Lower leg skin (tissue), 4 donors: ENCODE results near the gene APBA3. TPM values are rescaled to one million over a fixed set of nuclear protein-coding genes. Genes with fewer than 3 reads are reported as not detected.

Source experiments
- DNase-seq, 2 donors: peaks; one replicate each; pipeline ENCODE4 v3.0.0-alpha.2; 2019; ENCODE audit warnings: low spot score in 2 of 2
- H3K4me3 ChIP-seq: fragments of 200-600 bp; sonication (generic); 2 replicates; pipeline ENCODE4 v1.5.1; 2017; ENCODE audit warnings: mild to moderate bottlenecking, low read depth; ENCODE audit not compliant: poor library complexity, severe bottlenecking
- POLR2A ChIP-seq, 2 donors: fragments of 450-650 bp; IDR thresholded peaks; one replicate each; pipeline ENCODE4 v1.6.1; 2016 to 2017; ENCODE audit warnings: antibody characterized with exemption in 2 of 2, mild to moderate bottlenecking in 1 of 2, moderate library complexity in 1 of 2
- WGBS, 2 donors: methylation state at CpG; one replicate each; pipeline ENCODE4 v1.1.5; 2018; 5-methylcytosine and 5-hydroxymethylcytosine counted together
- intact Hi-C: fragments of 100-400 bp; cut with DNase I; formaldehyde crosslinking; loops from one replicate; pipeline ENCODE4 v1.15.0; 2023; ENCODE audit warnings: low total_unique reads
- total RNA-seq, 4 donors: library from RNA; depleted of rRNA; stranded (reverse); fragments of >200 nt; gene quantifications; one replicate each; pipeline ENCODE4 v1.1.0, GENCODE V29; 2016
- TF ChIP-seq, protein P1 (sequence below), 3 donors: fragments of 450-650 bp; IDR thresholded peaks; one replicate each; pipeline ENCODE4 v1.5.1; 2016; ENCODE audit warnings: antibody characterized with exemption in 3 of 3, mild to moderate bottlenecking in 3 of 3, moderate library complexity in 2 of 3

APBA3 gene
- total RNA-seq, 4 donors from 2014 or later, result 21.8 to 34.6 (median 31.8) TPM

GRCh38 chr19:3775374-3775711, 13.9 kb upstream of the APBA3 start:
- 74 to 83% methylated on average over 2 of the region's 2 CpGs for WGBS, 2 donors
- intact Hi-C loops, result no loop called here
- H3K4me3 ChIP-seq, result no peak overlapping the region
- TF ChIP-seq, protein P1, sequence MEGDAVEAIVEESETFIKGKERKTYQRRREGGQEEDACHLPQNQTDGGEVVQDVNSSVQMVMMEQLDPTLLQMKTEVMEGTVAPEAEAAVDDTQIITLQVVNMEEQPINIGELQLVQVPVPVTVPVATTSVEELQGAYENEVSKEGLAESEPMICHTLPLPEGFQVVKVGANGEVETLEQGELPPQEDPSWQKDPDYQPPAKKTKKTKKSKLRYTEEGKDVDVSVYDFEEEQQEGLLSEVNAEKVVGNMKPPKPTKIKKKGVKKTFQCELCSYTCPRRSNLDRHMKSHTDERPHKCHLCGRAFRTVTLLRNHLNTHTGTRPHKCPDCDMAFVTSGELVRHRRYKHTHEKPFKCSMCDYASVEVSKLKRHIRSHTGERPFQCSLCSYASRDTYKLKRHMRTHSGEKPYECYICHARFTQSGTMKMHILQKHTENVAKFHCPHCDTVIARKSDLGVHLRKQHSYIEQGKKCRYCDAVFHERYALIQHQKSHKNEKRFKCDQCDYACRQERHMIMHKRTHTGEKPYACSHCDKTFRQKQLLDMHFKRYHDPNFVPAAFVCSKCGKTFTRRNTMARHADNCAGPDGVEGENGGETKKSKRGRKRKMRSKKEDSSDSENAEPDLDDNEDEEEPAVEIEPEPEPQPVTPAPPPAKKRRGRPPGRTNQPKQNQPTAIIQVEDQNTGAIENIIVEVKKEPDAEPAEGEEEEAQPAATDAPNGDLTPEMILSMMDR (IDR thresholded peaks at IDR 0.05), result no peak
- TF ChIP-seq POLR2A (IDR thresholded peaks at IDR 0.05), result no peak
- no peak for DNase-seq

DNA sequence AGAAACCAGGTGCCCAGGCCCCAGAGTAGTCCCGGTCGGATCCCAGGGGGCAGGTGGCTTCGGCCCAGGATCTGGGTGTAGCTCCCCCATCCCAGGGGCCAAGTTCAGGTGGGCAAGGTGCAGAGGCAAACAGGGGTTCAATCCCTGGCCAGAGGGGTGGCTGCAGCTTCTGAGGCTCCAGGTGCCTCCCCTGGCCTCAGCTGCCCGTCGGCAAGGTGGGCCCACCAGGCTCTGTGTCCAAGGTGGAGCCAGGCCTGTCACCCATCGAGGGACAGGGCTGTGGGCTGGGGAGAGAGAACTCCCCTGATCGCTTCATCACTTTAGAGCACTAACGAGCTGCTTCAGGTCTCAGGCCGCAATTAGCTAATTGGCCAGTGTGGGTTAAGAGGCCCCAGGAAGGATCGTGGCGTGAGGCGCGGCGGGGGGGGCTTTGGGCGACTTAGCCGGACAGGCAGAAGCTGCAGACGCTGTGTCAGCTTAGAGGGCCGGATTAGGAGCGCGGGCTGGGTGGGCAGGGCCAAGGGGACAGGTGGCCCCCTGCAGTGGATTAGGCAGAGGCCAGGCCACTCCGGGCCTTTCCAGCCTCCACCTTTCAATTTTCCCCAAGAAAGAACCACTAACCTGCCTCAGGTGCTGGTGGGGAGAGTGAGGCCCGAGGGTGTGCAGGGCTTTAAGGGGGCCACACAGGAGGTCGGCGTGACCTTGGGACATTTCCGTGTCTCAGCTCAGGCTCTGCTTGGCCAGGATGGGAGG, 13.3 kb upstream of the APBA3 start:
- DNase-seq, result no peak
- H3K4me3 ChIP-seq, result no peak overlapping the region
- 58 to 65% methylated on average over 23 to 24 of the region's 25 CpGs for WGBS, 2 donors
- intact Hi-C loops, result no loop called here
- TF ChIP-seq, protein P1 (IDR thresholded peaks at IDR 0.05), result no peak
- TF ChIP-seq POLR2A (IDR thresholded peaks at IDR 0.05), result no peak

DNA sequence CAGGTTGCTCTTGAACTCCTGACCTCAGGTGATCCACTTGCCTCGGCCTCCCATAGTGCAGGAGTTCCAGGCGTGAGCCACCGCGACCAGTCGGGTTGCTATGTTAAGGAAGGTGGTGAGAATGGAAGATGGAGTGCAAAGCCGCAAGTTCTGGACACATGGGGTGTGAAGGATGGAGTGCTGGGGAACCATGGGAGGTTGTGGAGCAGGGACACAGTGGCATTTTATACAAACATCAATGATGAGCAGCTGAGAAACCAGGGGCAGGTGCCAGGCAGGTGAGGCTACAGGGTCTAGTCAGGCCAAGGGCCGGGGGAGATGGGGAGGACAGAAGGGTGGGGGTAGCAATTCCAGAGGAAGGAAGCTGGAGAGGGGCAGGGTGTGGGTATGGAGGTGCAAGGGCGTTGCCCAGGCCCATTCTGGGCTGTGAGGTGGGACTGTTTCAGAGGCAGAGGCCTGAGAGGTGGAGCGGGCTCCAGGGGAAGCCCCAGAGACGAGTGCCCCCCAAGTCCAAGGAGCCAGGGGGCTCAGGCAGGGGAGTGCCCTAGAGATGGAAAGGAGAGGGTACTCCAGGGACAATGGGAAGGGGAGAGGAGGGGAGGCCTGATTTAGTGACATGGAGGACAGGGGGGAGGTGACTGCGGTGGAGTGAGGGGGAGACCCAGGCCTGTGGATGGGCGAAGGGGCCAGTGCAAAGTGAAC, 12.5 kb upstream of the APBA3 start:
- intact Hi-C loops, result no loop called here
- no peak for DNase-seq
- 73 to 83% methylated on average over 12 of the region's 12 CpGs for WGBS, 2 donors
- no peak overlapping the region for H3K4me3 ChIP-seq
- TF ChIP-seq, protein P1 (IDR thresholded peaks at IDR 0.05), result no peak
- no peak for TF ChIP-seq POLR2A (IDR thresholded peaks at IDR 0.05)

GRCh38 chr19:3771906-3772455, 10.5 kb upstream of the APBA3 start, which contains the start of gene RAX2:
Gene RAX2 (minus strand): TSS chr19:3772228. CDS start chr19:3771742, 486 bp downstream.
- no peak for DNase-seq
- H3K4me3 ChIP-seq, result no peak within 1 kb of the TSS
- intact Hi-C loops, result no loop called here
- TF ChIP-seq POLR2A (IDR thresholded peaks at IDR 0.05), result no peak
- TF ChIP-seq, protein P1 (IDR thresholded peaks at IDR 0.05), result no peak
- WGBS, 2 donors, result 28 to 30% methylated on average over 21 to 23 of the region's 23 CpGs

- no peak overlapping the region for H3K4me3 ChIP-seq
- 68 to 76% methylated on average over 31 to 34 of the region's 35 CpGs for WGBS, 2 donors
- TF ChIP-seq, protein P1 (IDR thresholded peaks at IDR 0.05), result no peak
- TF ChIP-seq POLR2A (IDR thresholded peaks at IDR 0.05), result no peak
- intact Hi-C loops, result no loop called here
- DNase-seq, result no peak
These were observed 9.8 kb upstream of the APBA3 start for GRCh38 chr19:3771000-3771905.
